Measurements from ENCODE around the gene TDP2. TPM values are rescaled to one million over a fixed set of nuclear protein-coding genes. Genes with fewer than 3 reads are reported as not detected.

Gene TDP2
- total and polyA plus RNA-seq, 9 of the 15 experiments (the other 6 are each of a cell fraction or from before 2014, with no cell fraction given), result 27.7 to 60.1 (median 31.8) TPM

- TF ChIP-seq ZBTB40 (IDR thresholded peaks at IDR 0.05), result peak; percentile 95
- TF ChIP-seq ZBTB40 (CRISPR knock-in tag; IDR thresholded peaks at IDR 0.05), result no peak
- TF ChIP-seq MGA (IDR thresholded peaks at IDR 0.05), result peak; percentile 74
- no peak; the same call in 1 of the 2 replicates for TF ChIP-seq SAFB (IDR thresholded peaks at IDR 0.05; ENCODE audit: borderline replicate concordance, low read depth, low read length)
Observed at GRCh38 chr6:24666641-24667377, at the start of gene TDP2, which contains the start of gene ACOT13 (continued).
